GM19397 (cell line): ENCODE results near the gene SLC26A11.
"Not testable (repeated sequence)": the region's sequence is repeated elsewhere in the genome, so short reads cannot be mapped to it uniquely, and the experiment has no call there.

Source experiments
- ATAC-seq: cut with Tn5 transposase; IDR thresholded peaks from one replicate; pipeline ENCODE4 v1.9.1; 2021; ENCODE audit warnings: mild to moderate bottlenecking, moderate library complexity; ENCODE audit not compliant: unreplicated experiment

Gene SLC26A11

DNA sequence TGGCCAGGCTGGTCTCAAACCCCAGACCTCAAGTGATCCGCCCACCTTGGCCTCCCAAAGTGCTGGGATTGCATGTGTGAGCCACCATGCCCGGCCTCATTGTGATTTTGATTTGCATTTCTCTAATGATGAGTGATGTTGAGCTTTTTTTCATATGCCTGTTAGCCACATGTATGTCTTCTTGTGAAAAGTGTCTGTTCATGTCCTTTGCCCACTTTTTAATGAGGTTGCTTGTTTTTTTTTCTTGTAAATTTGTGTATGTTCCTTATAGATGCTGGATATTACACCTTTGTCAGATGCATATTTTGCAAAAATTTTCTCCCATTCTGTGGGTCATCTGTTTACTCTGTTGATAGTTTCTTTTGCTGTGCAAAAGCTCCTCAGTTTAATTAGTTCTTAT, 80.5 kb downstream of the SLC26A11 start:
- not testable (repeated sequence) for ATAC-seq
